HL-60/S4 treated with phorbol 12-myristate 13-acetate at 8.2 ng/mL for 4 days and 3 days (cell line): ENCODE measurements around the gene SLF2.
"Not testable (repeated sequence)": the region's sequence is repeated elsewhere in the genome, so short reads cannot be mapped to it uniquely, and the experiment has no call there.

Experiments used
- in situ Hi-C: fragments of 300-500 bp; cut with MboI; formaldehyde crosslinking; loops from 2 replicates; pipeline ENCODE4 v1.15.0; 2022; ENCODE audit warnings: low sequenced_read_pairs

SLF2 gene

DNA sequence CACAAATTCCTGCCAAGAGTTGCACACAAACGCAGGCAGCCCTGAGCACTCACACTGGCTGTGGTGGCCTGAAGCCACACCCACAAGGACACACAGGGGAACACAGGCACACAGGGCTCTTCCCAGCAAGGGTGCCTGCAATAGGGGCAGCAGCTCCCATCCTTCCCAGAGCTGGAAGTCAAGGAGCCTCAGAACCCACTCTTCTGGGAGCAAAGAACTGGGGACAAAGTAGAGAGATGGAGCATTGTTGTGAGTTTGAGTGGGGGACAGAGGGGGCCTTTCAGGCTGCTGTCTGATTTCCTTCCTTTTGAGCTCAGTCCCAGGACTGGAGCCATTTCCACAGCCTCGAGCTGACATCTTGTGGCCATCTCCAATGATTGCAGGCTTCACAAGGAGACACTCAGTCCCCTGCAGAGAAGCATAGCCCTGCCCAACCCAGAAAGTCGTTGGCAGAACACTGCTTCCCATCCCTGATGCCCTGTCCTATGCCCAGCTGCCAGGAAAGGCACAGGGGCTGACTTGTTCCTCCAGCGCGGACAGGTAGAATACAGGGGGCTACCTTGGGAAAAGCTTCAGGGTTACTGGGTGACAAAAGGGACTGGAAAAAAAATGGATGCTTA lies 34.4 kb upstream of the SLF2 start:
- in situ Hi-C loops = loop anchor here (10.0 kb wide), 1 partner anchor 324 kb away; no protein-coding TSS in a partner anchor

DNA sequence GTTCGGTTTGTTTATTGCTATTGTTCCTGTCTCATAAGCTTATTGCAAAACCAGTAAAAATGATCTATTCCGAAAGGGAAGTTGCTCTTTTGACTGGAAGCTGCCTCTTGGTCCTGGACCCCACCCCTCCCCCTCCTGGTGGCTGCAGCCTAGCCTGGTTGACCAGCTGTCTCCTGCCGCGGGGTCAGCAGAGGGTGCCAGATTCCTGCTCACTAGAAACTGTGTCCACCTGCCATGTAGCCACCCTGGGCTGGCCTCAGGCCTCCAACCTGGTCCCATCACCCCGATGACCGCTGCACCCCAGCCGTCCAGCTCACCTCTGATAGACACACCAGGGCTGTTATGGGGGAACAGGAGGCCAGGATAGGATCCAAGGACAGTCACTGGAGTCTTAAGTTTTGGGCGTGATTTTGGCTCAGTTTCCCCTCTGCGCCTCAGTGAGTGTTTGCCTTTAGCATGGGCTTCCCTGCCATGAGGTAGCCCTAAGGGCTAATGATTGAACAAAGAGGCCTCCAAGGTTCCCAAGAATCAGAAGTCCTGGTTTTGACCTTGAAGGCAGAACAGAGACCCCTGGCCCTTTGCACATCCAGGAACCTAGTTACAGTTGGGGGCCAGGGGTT lies 32.9 kb upstream of the SLF2 start:
- in situ Hi-C loops = loop anchor here (10.0 kb wide), 1 partner anchor 325 kb away; no protein-coding TSS in a partner anchor

GRCh38 chr10:100881556-100882213 lies 31.1 kb upstream of the SLF2 start:
- in situ Hi-C loops = no loop called here

DNA sequence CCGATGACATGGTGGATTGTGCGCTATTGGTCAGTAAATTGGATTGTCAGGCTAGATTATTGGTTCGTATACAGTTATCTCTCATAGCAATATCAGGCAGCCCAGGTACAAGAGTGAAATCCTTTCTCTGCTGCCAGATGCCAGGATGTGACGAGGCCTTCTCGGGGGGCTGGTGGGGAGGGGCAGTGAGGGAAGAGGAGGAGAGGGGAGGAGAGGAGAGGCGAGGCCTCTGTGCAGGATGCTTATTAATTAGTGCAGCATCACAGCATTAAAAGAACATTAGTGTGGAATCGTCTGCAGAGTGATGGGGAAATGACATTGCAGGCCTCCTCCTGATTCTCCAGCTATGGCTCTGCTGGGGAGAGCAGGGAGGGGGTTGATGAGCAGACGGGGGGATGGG lies 30.5 kb upstream of the SLF2 start:
- in situ Hi-C loops = no loop called here

DNA sequence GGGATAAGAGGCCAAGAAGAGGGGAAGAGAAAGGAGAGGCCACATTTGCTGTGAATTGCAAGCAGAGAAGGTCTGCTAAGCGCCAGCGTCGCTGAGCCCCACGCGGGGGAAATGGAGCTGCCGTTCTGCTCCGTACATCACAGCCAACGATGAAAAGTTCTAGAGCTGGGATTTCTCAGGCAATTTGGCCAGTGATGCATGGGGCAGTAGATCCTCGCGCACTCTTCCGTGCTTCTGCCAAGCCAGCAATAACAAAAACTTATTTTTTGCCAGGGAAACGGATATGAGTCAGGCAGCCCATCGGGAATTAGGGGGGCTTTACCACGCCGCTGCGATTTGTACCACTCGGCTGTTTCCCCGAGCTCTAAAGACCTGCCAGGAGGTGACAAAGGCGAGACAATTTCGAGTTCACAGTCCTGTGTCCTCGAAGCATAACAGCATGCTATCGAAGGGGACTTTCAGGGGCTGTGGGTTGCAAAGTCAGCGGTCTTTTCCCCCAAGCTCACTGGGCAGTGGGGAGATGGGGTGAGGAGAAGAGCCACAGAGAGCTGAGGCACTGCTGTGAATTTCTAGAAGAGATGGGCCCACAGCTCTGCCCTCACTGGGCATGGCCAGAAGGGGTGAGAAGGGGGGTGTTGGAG lies 30.0 kb upstream of the SLF2 start:
- in situ Hi-C loops = no loop called here

DNA sequence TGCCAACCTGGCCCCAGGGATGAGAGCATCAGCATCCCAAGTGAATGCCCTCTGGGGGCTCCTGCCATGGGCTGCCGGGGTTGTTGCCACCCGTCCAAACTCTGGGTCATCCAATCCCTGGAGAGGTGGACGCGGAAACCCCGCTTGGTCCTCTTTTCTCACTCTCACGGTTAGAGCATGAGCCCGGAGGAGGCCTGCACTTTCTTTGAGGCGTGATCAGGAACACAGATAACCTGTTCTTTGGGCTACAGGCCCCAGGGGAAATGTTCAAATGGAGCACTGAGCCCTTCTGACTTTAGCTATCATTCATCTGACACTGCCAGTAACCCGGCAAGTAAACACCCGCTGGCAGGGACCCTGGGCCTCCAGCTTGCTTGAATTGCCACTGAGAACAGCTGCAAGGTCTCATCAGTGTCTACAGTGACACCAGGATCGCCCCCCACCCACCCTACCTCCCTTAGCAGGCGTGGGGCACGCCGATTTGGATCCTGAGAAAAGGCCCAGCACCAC lies 29.4 kb upstream of the SLF2 start:
- in situ Hi-C loops = no loop called here

DNA sequence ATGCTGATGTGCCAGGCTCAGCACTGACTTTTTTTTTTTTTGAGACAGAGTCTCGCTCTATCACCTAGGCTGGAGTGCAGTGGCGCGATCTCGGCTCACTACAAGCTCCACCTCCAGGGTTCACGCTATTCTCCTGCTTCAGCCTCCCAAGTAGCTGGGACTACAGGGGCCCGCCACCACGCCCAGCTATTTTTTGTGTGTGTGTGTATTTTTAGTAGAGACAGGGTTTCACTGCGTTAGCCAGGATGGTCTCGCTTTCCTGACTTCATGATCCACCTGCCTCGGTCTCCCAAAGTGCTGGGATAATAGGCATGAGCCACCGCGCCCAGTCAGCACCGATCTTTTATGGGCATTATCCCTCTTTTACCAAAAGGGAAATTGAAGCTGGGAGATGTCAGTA lies 27.2 kb upstream of the SLF2 start:
- in situ Hi-C loops = not testable (repeated sequence)

- in situ Hi-C loops = no loop called here
Measured at GRCh38 chr10:100886091-100886490, 26.7 kb upstream of the SLF2 start.

- in situ Hi-C loops = no loop called here
Measured at GRCh38 chr10:100886521-100886920, 26.2 kb upstream of the SLF2 start.

DNA sequence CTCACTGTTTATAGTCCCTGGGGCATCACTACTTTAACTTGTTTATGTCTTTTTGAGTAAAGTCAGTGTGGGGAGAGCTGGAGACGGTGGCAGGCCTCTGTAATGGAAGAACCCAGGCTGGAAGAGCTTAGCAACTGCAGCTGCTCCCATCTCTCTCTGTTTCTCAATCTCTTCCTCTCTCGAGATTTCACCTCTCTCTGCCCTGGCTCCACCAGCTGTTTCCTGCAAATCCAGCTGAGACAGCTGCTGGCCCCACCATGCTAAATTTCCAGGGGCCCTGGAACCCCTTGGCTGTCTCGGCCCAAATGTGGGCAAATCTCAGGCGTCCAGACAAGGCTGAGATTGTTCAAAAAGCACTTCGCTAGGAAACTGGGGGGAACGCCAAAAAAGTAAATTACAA lies 25.8 kb upstream of the SLF2 start:
- in situ Hi-C loops = no loop called here

DNA sequence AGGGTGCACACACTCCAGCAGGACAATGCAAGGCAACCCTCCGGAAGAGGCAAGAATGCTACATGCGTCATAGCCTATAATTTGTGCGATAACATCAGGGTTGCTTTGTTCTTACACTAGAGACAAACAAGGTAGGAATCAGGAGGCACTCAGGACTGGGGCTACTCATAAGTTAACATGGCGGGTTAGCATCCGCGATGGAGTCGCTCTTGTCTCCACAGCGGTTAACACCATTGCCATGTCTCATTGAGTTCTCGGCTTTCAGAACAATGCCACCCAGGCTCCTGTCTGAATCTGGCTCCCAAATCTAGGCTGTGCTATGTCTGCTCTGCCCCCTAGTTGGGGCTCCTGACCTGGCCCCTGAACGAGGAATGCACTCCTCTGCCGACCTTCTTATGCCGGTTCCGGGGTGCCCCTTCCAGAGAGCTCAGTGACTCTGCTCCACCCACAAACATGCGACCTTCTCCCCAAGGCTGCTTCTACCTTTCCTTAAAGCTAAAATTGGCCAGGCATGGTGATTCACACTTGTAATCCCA lies 24.9 kb upstream of the SLF2 start:
- in situ Hi-C loops = no loop called here

DNA sequence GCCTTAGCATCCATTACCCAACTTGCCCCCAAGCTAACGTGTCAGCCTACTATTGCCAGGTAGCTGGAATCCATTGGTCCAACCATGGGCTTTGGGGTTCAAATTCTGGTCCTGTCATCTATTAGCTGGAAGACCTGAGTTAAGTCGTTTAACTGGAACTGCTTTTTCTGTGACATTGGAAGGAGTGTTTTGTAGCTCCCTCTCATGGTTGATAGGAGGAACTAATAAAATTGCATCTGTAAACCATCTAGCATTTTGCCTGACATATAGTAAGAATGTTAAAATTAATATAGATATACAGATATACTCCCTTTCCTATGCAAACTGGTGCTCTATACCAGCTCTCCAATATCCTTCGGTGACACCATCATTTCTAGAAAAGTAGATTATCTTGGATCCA lies 23.8 kb upstream of the SLF2 start:
- in situ Hi-C loops = no loop called here

GRCh38 chr10:100889546-100889945 lies 23.2 kb upstream of the SLF2 start:
- in situ Hi-C loops = no loop called here

GRCh38 chr10:100890141-100890672 lies 22.6 kb upstream of the SLF2 start:
- in situ Hi-C loops = no loop called here

DNA sequence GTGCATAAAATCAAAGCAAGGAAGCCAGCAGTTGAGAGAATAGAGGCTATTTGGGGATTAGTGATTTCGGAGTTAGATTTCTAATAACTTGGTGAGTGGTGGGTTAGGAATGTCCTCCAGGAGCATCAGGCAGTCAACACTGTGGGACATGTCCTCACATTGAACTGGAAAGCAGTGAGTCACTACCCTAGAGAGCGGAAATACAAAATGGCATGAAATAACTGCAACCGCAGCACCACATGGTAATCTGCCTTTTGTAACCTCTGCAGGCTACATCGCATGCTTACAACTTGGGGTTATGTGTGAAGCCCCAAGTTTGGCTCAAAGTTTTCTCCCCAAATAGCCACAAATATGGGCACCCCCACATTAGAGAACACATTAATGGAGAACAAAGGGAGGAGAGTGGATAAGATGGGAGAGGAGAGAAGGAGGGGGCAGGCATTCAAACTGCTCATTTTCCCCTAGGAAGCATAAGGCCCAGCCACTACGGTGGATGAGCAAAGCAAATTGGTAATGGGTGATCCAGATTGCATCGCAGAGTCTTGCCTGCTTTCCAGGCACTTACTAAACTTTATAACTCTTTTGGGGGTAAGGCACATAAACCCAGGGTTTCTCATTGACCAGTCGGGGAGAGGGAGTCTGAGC lies 22.0 kb upstream of the SLF2 start:
- in situ Hi-C loops = no loop called here

DNA sequence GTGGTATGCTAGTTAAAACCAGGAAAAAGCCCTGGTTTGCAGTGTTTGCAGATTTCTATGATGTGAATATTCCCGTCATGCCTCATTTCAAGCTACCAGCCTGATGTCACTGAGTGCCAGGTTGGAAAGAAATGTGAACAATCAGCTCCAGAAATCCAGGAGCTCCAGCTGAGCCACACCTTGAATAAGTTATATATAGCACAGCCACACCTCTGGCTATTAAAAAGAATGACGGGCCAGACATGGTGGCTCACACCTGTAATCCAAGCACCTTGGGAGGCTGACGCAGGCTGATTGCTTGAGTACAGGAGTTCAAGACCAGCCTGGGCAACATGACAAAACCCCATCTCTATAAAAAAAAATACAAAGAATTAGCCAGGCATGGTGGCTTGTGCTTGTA lies 18.7 kb upstream of the SLF2 start:
- in situ Hi-C loops = no loop called here

- in situ Hi-C loops = no loop called here
Measured at GRCh38 chr10:100894589-100895294, 18.0 kb upstream of the SLF2 start.

DNA sequence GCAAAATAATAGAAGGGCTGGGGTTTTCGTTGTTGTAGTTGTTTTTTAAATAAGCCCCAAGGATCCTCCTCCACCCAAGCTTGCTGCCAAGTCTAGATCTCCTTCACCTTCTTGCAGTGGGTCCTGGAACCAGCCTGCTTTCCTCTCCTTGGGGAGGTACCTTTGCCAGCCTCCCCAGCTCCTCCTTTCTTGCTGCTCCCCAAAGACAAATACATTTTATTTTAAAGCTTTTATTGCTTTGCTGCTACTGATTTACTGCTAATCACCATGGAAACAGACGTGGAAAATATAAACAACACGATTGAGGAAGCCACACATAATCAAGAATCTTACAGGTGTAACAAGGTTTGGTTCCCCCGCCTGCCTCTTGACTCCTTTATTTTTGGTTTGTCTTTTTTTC lies 17.4 kb upstream of the SLF2 start:
- in situ Hi-C loops = no loop called here

DNA sequence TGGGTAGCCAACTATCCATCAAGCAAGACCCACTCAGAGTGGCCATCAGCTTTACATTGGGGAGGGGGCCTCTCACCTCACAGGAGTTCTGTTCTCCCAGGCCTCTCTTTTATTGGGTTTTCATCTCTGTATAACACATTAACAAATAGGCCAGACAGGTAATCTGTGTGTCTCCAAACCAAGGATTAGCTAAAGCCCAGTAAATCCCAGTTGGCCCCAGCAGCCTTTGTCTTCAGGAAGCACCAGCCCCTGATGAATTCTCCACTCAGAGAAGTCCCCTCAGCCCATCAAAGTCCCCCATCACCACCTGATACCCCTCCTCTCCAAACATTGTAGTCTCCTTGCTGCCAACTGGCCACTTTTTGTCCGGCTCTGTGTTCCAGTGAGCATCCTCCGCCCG lies 16.9 kb upstream of the SLF2 start:
- in situ Hi-C loops = no loop called here

GRCh38 chr10:100896876-100897461 lies 15.8 kb upstream of the SLF2 start:
- in situ Hi-C loops = no loop called here
